NK-92 (cell line): ENCODE data around the gene PROM2.
"Not testable (repeated sequence)": the region's sequence is repeated elsewhere in the genome, so short reads cannot be mapped to it uniquely, and the experiment has no call there.

Experiments
- DNase-seq: peaks from one replicate; lab custom pipeline; 2025; ENCODE audit not compliant: unreplicated experiment; lab: John Stamatoyannopoulos, UW

PROM2 gene, protein sequence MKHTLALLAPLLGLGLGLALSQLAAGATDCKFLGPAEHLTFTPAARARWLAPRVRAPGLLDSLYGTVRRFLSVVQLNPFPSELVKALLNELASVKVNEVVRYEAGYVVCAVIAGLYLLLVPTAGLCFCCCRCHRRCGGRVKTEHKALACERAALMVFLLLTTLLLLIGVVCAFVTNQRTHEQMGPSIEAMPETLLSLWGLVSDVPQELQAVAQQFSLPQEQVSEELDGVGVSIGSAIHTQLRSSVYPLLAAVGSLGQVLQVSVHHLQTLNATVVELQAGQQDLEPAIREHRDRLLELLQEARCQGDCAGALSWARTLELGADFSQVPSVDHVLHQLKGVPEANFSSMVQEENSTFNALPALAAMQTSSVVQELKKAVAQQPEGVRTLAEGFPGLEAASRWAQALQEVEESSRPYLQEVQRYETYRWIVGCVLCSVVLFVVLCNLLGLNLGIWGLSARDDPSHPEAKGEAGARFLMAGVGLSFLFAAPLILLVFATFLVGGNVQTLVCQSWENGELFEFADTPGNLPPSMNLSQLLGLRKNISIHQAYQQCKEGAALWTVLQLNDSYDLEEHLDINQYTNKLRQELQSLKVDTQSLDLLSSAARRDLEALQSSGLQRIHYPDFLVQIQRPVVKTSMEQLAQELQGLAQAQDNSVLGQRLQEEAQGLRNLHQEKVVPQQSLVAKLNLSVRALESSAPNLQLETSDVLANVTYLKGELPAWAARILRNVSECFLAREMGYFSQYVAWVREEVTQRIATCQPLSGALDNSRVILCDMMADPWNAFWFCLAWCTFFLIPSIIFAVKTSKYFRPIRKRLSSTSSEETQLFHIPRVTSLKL

DNA sequence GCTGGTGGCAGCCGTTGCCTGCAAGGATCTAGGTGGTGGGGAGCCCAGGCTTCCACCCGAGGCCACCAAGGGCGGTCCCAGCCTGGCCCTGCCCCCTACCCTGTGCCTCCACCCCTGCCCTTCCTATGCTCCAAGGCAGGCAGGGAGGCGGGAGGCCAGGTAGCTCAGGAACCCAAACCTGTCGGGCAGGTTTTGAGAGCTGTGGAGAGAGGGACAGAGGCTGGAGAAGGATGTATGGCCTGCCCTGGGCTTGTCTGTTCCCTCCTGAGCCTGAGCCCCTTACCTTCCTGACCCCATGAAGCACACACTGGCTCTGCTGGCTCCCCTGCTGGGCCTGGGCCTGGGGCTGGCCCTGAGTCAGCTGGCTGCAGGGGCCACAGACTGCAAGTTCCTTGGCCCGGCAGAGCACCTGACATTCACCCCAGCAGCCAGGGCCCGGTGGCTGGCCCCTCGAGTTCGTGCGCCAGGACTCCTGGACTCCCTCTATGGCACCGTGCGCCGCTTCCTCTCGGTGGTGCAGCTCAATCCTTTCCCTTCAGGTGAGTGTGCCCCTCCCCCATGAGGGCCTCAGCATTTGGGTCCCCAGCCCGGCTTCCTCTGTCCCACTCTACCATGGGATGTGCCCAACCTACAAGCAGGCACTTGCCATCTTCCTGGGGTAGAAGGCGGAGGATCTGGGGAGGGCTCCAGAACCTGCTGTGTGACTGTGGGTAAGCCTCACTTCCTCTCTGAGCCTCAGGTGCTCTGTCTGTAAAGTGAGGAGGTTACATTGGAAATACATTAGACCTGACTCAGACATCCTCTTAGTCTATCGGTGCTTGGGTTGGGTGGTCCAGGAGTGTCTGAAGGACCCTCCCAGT, at the start of gene PROM2:
Gene PROM2, plus strand, starts transcription at position 159 of the 860 bp plus-strand sequence. Its CDS starts 137 bp downstream, at position 296.
- DNase-seq = no peak

DNA sequence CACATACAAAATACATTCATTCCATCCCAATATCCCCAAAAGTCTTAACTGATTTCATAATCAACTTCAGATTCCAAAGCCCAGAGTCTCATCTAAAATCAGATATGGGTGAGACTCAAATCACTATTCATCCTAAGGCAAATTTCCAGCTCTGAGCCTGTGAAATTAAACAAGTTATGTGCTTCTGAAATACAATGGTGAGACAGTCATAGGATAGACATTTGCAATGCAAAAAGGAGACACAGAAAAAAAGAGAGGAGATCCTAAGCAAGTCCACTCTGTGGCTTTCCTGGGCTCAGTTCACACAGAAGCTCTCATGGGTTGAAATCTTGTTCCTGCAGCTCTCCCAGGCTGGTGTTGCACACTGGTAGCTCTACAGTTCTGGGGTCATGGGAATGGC, 48.6 kb upstream of the PROM2 start:
- DNase-seq = no peak

DNA sequence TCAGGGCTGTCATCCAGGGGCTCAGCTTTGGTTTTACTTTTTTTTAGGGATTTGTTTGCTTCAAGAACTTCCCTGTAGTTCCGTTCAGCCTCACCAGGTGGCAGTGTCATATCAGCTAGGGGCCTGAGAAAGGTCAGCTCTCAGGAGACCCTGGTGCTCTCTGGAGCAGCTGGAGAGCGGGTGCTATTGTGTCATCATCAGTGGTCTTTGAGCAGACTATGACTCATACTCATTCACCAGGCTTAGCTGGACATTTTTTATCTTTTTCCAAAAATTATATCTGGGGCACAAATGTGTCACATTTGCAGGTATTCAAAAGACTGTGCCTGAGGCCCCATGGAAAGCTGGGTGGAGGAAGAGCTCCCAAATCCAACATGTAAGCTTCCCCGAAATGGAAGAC, 42.5 kb upstream of the PROM2 start:
- no peak for DNase-seq

DNA sequence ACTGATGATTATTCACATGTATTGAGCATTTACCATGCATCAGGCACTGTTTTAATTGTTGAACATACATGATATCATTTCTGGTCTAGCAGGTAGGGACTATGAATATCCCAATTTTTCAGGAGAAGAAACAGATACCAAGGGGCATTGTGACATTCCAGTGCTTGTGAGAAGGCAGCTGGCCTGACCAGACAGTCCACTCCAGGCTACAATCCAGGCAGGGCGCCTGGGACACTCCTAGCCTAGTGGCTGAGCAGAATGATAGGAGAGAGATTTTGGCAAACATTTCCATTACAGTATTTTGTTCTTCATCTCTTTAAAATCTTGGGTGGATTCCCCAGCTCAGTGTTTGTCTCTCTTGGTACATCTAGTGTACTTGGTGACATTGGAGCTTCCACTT, 42.0 kb upstream of the PROM2 start:
- DNase-seq = no peak

DNA sequence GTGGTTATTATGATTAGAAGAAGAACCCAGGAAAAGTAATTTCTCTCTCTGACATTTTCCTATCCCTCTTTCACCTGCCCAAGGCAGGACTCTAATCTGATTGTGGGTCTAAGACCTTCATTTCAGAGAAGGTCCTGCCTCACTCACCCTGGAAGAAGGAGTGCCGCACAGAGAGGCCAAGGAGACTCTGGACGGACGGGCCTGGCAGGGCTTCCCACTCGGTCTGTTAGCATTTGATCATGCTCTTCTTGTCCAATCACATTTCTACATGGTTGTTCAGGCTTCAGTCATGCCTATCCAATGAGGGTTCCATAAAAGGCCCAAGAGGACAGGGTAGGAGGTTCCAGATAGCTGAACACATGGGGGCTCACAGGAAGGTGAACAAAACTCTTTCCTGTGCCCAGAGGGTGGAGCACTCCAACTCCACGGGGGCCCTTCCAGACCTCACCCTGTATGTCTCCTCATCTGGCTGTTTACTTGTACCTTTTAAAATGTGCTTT, 39.9 kb upstream of the PROM2 start:
- DNase-seq = no peak

DNA sequence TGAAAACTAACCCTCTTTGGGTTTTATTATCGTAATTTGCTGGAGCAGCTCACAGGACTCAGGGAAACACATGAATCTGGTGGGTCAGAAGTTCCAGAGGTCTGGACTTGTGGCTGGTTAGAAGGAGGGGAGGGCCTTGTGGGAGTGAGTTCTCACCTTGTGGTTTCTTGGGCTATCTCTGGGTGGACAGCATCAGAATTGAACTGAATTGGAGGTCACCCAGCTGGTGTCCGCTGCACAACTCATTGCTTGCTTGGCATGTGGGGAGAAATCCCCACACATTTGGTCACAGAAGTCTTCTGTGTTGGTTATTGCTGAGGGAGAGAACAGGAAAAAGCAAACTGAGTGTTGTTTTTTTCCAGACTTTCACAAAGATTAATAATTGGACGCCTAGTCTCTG, 39.4 kb upstream of the PROM2 start:
- DNase-seq = no peak

DNA sequence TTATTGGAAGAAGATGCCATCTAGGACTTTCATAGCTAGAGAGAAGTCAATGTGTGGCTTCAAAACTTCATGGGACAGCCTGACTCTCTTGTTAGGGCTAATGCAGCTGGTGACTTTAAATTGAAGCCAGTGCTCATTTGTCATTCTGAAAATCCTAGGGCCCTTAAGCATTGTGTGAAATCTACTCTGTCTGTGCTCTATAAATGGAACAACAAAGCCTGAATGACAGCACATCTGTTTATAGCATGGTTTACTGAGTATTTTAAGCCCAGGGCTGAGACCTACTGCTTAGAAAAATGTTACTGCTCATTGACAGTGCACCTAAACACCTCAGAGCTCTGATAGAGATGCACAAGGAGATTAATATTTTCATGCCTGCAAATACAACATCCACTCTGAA, 36.1 kb upstream of the PROM2 start:
- no peak for DNase-seq

DNA sequence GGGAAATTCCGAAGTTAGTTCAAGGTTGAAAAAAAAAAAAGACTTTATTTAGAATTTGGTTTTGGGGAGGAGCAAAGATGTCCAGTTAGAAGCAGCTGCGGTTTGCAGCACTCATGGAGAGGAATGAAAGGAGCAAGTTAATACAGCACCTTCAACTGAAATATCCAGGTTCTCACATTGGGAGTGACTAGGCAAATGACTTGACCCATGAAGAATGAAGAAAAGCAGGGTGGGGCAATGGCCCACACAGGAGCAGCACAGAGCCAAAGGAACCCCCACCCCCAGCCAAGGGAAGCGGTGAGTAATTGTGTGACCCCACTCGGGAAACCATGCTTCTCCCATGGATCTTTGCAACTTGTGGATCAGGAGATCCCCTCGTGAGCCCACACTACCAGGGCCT, 34.2 kb upstream of the PROM2 start:
- DNase-seq = no peak

DNA sequence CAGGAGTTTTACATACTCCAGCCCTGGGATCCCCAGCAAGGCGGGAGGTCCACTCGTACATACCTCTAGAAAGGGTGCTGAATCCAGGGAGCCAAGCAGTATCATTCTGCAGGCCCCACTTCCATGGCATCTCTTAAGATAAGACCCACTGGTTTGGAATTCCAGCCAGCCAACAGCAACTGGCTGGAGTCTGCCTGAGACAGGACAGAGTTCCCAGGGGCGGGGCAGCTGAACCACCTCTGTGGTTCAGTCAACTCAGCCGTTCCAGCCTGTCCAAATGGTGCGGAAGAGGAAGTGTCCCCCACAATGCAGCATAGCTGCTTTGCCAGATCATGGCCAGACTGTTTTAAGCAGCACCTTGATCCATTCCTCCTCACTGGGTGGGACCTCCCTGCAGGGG, 33.7 kb upstream of the PROM2 start:
- no peak for DNase-seq

DNA sequence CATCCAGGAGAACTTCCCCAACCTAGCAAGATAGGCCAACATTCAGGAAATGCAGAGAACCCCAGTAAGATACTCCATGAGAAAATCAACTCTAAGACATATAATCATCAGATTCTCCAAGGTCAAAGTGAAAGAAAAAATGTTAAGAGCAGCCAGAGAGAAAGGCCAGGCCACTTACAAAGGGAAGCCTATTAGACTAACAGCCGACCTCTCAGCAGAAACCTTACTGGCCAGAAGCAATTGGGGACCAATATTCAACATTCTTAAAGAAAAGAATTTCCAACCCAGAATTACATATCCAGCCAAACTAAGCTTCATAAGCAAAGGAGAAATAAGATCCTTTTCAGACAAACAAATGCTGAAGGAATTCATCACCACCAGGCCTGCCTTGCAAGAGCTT, 32.2 kb upstream of the PROM2 start:
- DNase-seq = not testable (repeated sequence)

DNA sequence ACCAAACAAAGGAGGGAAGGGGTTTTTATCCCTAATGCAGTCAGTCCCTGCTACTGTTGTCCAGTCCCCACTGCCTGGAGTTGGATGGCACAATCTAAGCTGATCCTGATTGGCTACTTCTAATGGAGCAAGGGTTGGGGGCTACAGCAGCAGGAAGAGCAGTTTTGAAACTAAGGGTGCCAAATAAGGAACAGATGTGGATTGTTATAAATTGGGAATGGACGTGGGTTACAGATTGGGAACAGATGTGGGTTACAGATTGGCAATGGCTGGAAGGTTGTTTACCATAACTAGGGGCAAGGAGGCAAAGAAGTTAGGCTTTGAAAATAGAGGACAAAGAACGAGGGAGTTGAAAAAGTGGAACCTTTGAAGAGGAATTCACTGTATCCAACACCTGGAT, 16.0 kb upstream of the PROM2 start:
- no peak for DNase-seq

DNA sequence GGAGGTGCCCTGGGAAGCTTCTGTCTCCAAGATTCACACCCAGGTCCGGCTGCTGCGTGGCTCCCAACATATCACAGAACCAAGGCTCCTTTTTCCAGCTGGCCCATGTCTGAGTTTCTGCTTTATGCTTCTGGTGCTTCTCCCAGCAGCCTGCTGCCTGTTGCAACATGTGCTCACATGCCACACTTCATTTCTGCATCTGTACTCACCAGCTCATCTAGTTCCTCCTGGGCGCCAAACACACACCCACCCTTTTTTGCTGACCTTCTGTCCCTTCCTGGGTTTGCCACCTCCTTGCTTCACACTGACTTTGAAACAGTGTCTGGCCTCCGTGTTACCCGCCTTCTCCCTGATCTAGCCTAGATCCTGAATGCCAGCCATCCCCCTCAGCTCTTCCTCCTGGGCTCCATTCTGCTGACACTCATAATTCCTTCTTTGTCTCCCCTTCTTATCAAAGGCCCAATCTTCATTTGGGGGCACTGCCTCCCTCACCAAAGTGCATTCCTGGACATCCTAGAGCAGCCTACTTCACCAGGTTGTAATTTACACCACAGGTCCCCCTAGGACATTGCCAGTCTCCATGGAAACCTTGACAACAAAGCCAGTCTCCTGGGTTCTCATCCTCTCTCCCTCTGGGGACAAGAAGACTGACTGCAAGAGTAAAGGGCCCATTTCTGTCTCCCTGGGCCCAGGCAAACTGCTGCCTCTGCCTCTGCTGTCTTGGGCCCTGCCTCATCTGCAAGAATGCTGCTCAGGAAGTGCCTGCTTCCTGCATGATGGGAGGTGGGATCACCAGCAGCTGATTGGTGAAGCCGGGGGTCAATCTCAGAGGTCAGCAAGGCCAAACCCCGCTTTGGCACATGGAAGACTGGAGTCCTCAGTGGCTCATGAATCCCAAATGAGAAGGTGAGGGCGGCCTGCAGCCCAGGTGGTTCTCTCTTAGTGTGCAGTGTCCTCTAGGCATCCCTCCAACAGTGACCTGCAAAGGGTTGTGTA, 13.9 kb upstream of the PROM2 start:
- DNase-seq = no peak

DNA sequence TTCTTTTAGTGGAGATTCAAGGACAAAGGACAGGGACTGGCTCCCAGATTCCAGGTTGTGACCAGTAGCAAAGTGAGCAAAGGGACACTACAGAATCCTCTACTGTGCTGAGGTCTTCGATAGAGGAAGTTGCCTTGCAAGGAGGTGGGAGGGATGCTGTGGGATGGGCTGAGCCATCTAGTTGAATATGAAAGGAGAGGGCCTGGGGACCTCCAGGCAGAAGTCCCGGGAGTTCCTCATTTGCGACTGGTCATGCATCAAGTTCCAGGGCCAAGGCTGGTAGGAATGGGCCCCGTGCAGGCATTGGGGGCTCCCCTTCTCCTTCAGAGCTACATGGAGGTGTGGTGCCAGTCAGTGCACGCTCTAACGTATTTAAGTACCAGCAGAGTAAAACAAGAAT, 12.6 kb upstream of the PROM2 start:
- DNase-seq = no peak

DNA sequence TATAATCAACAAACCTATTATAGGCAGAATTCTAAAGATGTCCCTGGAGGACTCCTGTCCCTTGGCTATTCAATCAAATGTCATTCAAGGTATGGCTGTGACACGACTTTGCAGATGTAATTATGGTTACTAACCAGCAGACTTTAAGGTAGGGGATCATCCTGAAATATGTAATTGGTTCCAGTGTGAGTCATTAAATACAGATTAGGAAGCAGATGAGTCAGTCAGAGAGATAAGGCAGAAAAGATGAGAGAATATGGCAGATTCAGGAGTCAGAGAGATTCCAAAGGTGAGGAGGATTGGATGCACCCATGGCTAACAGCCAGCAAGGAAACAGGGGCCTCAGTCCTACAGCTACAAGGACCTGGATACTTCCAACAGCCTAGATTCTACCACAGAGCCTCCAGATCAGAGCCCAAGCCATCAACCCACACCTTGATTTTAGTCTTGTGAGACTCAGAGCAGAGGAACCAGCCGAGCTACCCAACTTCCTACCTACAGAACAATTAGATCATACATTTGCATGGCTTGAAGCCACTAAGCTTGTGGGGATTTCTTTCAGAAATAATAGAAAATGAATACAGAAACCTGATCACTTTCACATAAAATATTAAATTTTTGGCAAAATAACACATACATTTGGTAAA, 11.2 kb upstream of the PROM2 start:
- DNase-seq = no peak

DNA sequence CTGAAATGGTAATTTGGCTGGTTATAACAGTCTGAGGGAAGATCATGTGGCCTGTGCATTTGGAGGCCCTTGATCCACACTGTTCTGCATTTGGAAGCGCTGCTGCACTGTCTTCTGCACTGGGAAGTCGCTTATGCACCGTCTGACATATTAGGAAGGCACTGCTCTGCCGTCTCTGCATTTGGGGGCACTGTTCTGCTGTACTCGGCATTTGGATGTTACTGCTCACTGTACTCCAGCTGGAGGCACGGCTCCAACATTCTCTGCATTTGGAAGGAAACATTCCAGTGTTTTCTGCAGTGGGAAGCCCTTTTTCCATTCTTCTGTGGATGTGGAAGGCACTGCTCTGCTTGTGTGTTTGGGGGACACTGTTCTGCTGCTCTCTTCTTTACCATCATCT, 9.6 kb upstream of the PROM2 start:
- no peak for DNase-seq

DNA sequence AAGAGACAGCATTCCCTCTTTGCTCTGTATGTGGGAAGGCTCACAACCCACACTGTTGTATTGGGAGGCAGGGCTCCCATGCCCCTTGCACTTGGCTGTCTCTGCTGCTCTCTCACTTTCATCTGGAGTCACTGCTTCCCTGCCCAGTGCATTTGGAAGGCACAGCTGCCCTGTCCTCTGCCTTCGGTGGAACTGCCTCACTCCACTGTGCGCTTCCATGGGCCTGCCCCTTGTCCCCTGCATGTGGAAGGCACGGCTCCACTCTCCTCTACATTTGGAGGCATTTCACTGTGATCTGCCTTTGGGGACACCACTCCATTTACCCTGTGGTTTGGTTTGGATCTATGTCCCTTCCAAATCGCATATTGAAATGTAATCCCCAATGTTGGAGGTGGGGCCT, 9.1 kb upstream of the PROM2 start:
- no peak for DNase-seq

DNA sequence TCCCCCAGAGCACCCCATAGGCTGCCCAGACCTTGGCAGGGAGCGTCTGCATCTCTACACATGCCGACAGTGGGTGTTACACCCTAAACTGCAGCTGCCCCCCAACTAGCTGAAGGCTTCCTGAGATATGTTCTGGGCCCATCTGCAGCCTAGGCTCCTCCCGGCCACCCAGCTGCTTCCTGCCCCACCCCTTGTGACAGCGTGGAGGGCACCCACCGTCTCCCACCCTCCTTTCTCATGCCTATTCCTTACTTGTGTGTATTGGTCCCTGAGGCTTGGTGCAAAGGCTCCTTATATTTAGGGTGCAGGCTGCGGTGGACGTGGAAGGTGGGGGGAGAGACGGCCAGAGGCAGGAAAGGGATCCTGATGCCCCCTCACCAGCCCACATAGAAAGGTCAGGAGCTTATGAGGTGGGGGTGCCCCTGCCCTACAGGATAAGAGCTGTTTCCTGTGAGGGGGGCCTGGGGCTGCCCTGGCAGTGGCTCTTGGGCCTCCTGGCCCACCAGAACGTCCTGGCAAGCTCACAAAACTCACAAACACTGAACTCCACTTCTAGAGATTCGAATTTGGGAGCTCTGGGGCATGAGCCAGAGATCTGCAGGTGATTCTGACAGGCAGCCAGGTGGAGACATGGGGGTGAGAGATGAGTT, 7.3 kb upstream of the PROM2 start:
- no peak for DNase-seq

DNA sequence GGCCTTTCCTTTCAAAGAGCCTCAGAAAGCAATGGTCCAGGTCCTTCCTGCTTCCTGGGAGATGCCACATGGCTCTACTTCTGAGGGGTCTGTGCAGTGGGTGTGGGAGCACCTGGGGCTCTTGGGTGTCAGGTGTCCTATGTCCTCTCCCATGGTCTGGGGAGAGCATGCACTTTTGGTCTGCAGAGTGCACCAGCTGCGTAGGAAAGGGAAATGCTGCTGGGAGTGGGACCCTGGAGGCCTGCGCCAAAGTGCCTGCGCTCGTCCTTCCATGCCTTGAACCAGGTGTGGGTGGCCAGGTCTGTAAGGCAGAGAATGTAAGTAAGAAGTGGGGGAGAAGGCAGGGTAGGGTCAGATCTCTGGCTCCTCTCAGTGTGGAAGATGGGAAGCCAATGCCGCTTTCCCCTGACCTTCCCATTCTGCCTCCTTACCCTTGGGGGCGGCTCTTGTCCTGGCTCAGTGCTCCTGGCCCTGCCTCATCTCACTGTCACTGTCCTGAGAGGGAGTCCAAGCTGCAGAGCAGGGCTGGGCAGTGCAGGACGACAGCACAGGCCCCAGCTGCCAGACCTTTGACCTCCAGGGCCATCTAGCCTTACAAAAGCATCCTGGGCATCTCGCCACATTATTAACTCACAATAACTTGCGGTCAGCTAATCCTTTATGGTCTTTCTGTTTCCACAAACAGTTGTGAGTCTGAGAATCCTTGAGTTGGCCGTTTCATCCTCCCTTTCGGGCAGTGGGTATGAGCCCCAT, 6.6 kb upstream of the PROM2 start:
- DNase-seq = no peak
